T-helper 17 cell (primary cell): ENCODE results near the gene PADI1. TPM values are rescaled to one million over a fixed set of nuclear protein-coding genes. Genes with fewer than 3 reads are reported as not detected.
"Not testable (repeated sequence)": the region's sequence is repeated elsewhere in the genome, so short reads cannot be mapped to it uniquely, and the experiment has no call there.

Experiments used
- ATAC-seq: fragments of 150-1000 bp; cut with Tn5 transposase; 2 replicates; pipeline ENCODE4 v1.10.0; 2021; ENCODE audit warnings: mild to moderate bottlenecking, moderate library complexity
- DNase-seq, 3 donors: peaks; one replicate each; pipeline versions ENCODE4 v3.0.0 to v3.0.0-alpha.2; 2020 to 2021
- H3K9me3 ChIP-seq: one replicate; pipeline ENCODE4 v1.7.0; 2013; ENCODE audit warnings: low read length, mild to moderate bottlenecking; ENCODE audit not compliant: control insufficient read depth, poor library complexity, severe bottlenecking
- H3K27ac Mint-ChIP-seq: one replicate; pipeline ENCODE4 v1.8.0; 2022; ENCODE audit warnings: mild to moderate bottlenecking, moderate library complexity, mixed read lengths
- H3K27me3 Mint-ChIP-seq: one replicate; pipeline ENCODE4 v1.8.0; 2022; ENCODE audit warnings: mixed read lengths
- H3K36me3 Mint-ChIP-seq: one replicate; pipeline ENCODE4 v1.8.0; 2022; ENCODE audit warnings: low read depth, mixed read lengths
- H3K4me1 Mint-ChIP-seq: one replicate; pipeline ENCODE4 v1.8.0; 2022; ENCODE audit warnings: mild to moderate bottlenecking, mixed read lengths
- H3K4me3 Mint-ChIP-seq: one replicate; pipeline ENCODE4 v1.8.0; 2022; ENCODE audit warnings: mild to moderate bottlenecking, moderate library complexity, mixed read lengths
- total RNA-seq, 4 donors: library from RNA in 2 of 4; stranded (reverse) in 2 of 4; gene quantifications; one replicate each; pipeline ENCODE4 v1.2.3 and lab custom pipeline; 2022 to 2026

The PADI1 gene
- total RNA-seq, 2 donors from 2014 or later = not detected

GRCh38 chr1:17236779-17237560 is 32.0 kb downstream of the PADI1 start:
- H3K27ac Mint-ChIP-seq = no peak overlapping the region
- peak; percentile 70 for ATAC-seq
- no peaks in the 10 kb centered on the region for H3K36me3 Mint-ChIP-seq

GRCh38 chr1:17237561-17237903 is 32.6 kb downstream of the PADI1 start:
- Mint-ChIP-seq H3K4me1 (peaks cover 4% of the 10 kb centered on the region), H3K4me3 (no peak overlapping the region), H3K36me3 (no peaks in the 10 kb centered on the region), H3K27ac (no peak overlapping the region), H3K27me3 (peaks cover 13% of the 10 kb centered on the region)
- DNase-seq (no peak), ATAC-seq (no peak)
- no peaks in the 10 kb centered on the region for H3K9me3 ChIP-seq

More at GRCh38 chr1:17236779-17237560, 32.0 kb downstream of the PADI1 start:
- H3K4me3 Mint-ChIP-seq = no peak overlapping the region
- DNase-seq = peak; percentile 68 to 88 (median 68)
- peaks cover 17% of the 10 kb centered on the region for H3K27me3 Mint-ChIP-seq
- peaks cover 4% of the 10 kb centered on the region for H3K4me1 Mint-ChIP-seq
- H3K9me3 ChIP-seq = no peaks in the 10 kb centered on the region

DNA sequence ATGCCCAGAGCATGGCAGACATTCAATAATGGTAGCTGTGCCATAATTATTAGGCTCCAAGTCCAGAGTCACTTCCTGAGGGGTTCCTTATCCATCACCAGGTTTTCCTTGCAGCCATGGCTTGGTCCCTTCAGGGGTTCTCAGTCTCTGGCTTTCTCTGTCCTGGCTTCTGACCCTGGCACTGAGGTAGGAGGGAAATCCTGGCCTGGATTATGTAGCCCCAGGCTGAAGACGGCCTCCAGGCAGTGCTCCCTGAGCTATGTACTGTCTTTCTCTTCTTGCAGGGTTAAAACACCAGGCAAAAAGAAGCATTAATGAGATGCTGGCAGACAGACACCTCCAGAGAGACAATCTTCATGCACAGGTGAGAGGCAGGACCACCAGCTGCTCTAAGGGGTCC is 34.5 kb downstream of the PADI1 start:
- ATAC-seq = no peak
- peaks cover 4% of the 10 kb centered on the region for H3K4me1 Mint-ChIP-seq
- no peak overlapping the region for H3K4me3 Mint-ChIP-seq
- DNase-seq = no peak
- H3K27me3 Mint-ChIP-seq = peaks cover 9% of the 10 kb centered on the region
- H3K9me3 ChIP-seq = no peaks in the 10 kb centered on the region
- no peaks in the 10 kb centered on the region for H3K36me3 Mint-ChIP-seq
- peak overlapping the region; percentile 49 for H3K27ac Mint-ChIP-seq

- not testable (repeated sequence) for H3K9me3 ChIP-seq, ATAC-seq, DNase-seq, H3K4me3 Mint-ChIP-seq, H3K4me1 Mint-ChIP-seq, H3K36me3 Mint-ChIP-seq, H3K27ac Mint-ChIP-seq
- H3K27me3 Mint-ChIP-seq = peaks cover 24% of the 10 kb centered on the region
Measured at GRCh38 chr1:17241011-17241779, 36.3 kb downstream of the PADI1 start.

DNA sequence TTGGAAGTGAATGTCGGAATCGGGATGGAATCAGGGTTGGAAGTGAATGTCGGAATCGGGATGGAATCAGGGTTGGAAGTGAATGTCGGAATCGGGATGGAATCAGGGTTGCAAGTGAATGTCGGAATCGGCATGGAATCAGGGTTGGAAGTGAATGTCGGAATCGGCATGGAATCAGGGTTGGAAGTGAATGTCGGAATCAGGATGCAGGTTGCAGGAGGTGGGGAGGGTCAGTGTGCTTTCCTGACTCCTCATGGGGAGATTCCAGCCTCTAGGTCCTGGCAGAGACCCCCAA is 36.8 kb downstream of the PADI1 start:
- H3K4me3 Mint-ChIP-seq, ATAC-seq, DNase-seq, H3K9me3 ChIP-seq, H3K27ac Mint-ChIP-seq, H3K4me1 Mint-ChIP-seq, H3K36me3 Mint-ChIP-seq: not testable (repeated sequence)
- peaks cover 30% of the 10 kb centered on the region for H3K27me3 Mint-ChIP-seq

DNA sequence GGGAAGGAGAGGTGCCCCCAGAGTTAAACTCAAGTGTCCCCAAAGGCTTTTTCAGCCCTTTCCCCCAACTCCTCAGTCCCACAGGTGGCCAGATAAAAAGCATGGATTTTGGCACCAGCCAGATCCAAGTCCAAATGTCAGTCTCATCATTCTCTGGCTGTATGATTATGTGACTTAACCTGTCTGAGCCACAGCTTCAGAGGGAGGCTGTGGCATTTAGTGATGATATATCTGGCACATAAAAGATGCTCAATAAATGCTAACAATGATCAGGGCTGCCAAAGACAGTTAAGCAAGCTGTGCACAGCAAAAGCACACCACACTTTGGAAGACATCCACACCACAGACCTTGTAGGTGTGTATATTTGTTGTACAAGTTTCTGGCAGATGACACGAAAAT is 38.3 kb downstream of the PADI1 start:
- no peak overlapping the region for H3K27ac Mint-ChIP-seq
- peaks cover 40% of the 10 kb centered on the region for H3K27me3 Mint-ChIP-seq
- DNase-seq (no peak), ATAC-seq (no peak)
- H3K4me1 Mint-ChIP-seq = no peaks in the 10 kb centered on the region
- H3K9me3 ChIP-seq = no peaks in the 10 kb centered on the region
- no peak overlapping the region for H3K4me3 Mint-ChIP-seq
- H3K36me3 Mint-ChIP-seq = no peaks in the 10 kb centered on the region

- H3K4me3 Mint-ChIP-seq = no peak overlapping the region
- no peaks in the 10 kb centered on the region for H3K36me3 Mint-ChIP-seq
- no peaks in the 10 kb centered on the region for H3K9me3 ChIP-seq
- ATAC-seq (no peak), DNase-seq (no peak)
- H3K4me1 Mint-ChIP-seq = no peaks in the 10 kb centered on the region
- H3K27ac Mint-ChIP-seq = no peak overlapping the region
- H3K27me3 Mint-ChIP-seq = peaks cover 42% of the 10 kb centered on the region
Measured at GRCh38 chr1:17244821-17245740, 40.2 kb downstream of the PADI1 start.

- H3K9me3 ChIP-seq = no peaks in the 10 kb centered on the region
- Mint-ChIP-seq H3K36me3 (no peaks in the 10 kb centered on the region), H3K4me3 (no peak overlapping the region), H3K4me1 (no peaks in the 10 kb centered on the region), H3K27me3 (peaks cover 48% of the 10 kb centered on the region), H3K27ac (no peak overlapping the region)
- DNase-seq = no peak
- ATAC-seq = no peak
Measured at GRCh38 chr1:17245816-17246325, 40.9 kb downstream of the PADI1 start.

DNA sequence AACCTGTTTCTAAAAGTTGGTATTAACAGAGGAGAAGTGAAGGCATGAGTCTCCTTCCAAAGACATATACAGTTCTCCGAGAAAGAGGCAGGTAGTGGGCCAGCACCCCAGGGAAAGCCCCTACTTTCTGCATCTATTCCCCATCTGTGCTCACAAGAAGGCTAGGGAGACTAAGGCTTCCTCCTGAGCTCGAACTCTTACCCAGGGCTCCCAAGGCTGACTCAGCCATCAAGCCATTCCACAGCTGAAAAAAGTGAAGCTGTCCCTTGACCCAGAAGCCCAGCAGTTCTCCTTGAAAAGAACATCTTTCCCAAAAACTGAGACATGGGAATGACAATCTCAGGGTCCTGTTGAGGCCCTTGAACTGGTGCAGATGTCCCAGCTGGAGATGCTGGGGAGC is 42.0 kb downstream of the PADI1 start:
- Mint-ChIP-seq H3K4me1 (no peaks in the 10 kb centered on the region), H3K4me3 (no peak overlapping the region), H3K36me3 (peaks cover 2% of the 10 kb centered on the region), H3K27ac (no peak overlapping the region), H3K27me3 (peaks cover 55% of the 10 kb centered on the region)
- no peak for ATAC-seq
- no peaks in the 10 kb centered on the region for H3K9me3 ChIP-seq
- DNase-seq = no peak

DNA sequence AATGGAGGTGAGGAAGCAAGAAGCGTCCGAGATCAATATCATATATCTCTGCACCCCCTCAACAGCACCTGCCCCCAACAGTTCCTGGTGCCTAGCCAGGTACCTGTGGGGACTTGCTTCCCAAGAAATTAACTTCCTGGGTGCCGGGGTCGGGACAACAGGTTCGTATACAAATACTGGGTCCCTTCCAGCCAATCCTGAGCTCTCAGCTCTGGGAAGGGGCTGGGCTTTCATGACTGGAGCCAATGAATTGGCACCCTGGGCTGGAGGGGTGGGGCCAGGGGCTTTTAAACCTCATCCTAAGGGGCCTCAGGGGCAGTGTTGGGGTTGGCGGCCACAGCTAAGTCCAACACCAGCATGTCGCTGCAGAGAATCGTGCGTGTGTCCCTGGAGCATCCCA is 43.9 kb downstream of the PADI1 start, which contains the start of gene PADI3:
PADI3 (plus strand) TSS at position 318 of the 400 bp plus-strand sequence; CDS start at position 358, 40 bp downstream.
- DNase-seq = no peak
- H3K4me1 Mint-ChIP-seq = no peaks in the 10 kb centered on the region
- no peak within 1 kb of the TSS for H3K27ac Mint-ChIP-seq
- no peak within 1 kb of the TSS for H3K4me3 Mint-ChIP-seq
- H3K27me3 Mint-ChIP-seq = peaks cover 55% of the 10 kb centered on the region
- H3K36me3 Mint-ChIP-seq = peaks cover 2% of the 10 kb centered on the region
- no peaks in the 10 kb centered on the region for H3K9me3 ChIP-seq
- no peak for ATAC-seq

DNA sequence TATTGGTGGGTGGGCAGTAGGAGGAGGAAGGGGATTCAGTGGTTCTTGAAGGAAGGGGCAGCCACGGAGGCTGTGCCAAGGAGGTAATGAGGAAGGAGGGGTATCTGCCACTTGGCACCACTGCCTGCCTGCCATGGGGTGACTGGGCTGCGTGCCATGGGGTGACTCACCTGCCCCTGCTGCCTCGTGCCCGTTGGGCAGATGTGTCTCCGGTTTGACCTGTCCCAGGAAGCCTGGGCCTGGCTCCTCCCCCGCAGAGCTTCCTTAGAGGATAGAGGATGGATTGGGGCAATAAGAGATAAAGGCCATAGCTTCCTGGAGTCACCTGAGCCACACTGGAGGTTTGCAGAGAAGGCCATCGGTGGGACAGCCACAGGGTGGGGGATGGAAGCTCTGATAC is 45.7 kb downstream of the PADI1 start:
- no peak for DNase-seq
- no peak overlapping the region for H3K27ac Mint-ChIP-seq

DNA sequence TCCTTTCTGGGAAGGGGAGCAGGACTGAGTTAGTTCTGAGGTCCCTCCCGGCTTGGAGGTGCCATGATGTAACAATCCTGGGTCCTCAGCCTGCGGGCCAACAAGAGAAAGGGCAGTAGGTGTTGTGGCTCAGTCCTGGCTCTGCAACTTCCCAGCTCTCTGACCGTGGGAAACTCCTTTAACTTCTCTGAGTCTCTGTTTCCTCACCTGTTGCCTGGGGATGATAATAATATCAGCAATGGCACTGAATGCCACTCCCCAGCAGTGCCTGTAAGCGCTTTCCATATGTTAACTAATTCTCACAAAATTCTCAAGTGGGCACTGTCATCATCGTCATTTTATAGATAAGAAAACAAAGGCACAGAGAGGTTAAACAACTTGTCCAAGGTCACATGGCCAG is 46.3 kb downstream of the PADI1 start:
- Mint-ChIP-seq H3K27ac (no peak overlapping the region), H3K36me3 (peaks cover 2% of the 10 kb centered on the region), H3K4me3 (no peak overlapping the region), H3K27me3 (peaks cover 45% of the 10 kb centered on the region), H3K4me1 (no peaks in the 10 kb centered on the region)
- ATAC-seq (no peak), DNase-seq (no peak)
- no peaks in the 10 kb centered on the region for H3K9me3 ChIP-seq

More for the DNA sequence above, 45.7 kb downstream of the PADI1 start:
- Mint-ChIP-seq H3K36me3 (peaks cover 2% of the 10 kb centered on the region), H3K4me1 (no peaks in the 10 kb centered on the region), H3K4me3 (no peak overlapping the region), H3K27me3 (peaks cover 43% of the 10 kb centered on the region)
- no peak for ATAC-seq
- no peaks in the 10 kb centered on the region for H3K9me3 ChIP-seq
